BLaER1 (cell line): Measurements from ENCODE around the gene RNF224.
A peak's percentile ranks its signal among the peaks of the same experiment; 100 is the strongest.

Experiments
- H3K27ac ChIP-seq: shearing (Covaris generic); formaldehyde crosslinking; 2 replicates; pipeline ENCODE4 v1.8.1; 2022
- H3K27me3 ChIP-seq: shearing (Covaris generic); formaldehyde crosslinking; 2 replicates; pipeline ENCODE4 v1.8.1; 2022
- H3K36me3 ChIP-seq: shearing (Covaris generic); formaldehyde crosslinking; 2 replicates; pipeline ENCODE4 v1.8.1; 2022
- H3K4me1 ChIP-seq: shearing (Covaris generic); formaldehyde crosslinking; 2 replicates; pipeline ENCODE4 v1.8.1; 2022
- H3K4me2 ChIP-seq: shearing (Covaris generic); formaldehyde crosslinking; 2 replicates; pipeline ENCODE4 v1.8.1; 2022
- H3K4me3 ChIP-seq: shearing (Covaris generic); formaldehyde crosslinking; 2 replicates; pipeline ENCODE4 v1.8.1; 2022
- H3K9ac ChIP-seq: shearing (Covaris generic); formaldehyde crosslinking; 2 replicates; pipeline ENCODE4 v1.8.1; 2022
- H3K9me3 ChIP-seq: shearing (Covaris generic); formaldehyde crosslinking; 2 replicates; pipeline ENCODE4 v1.8.1; 2022
- H4K20me1 ChIP-seq: shearing (Covaris generic); formaldehyde crosslinking; 2 replicates; pipeline ENCODE4 v1.8.1; 2022
- Cebpa-rat ChIP-seq: shearing (Covaris generic); IDR thresholded peaks from 2 replicates; pipeline ENCODE4 v1.8.1; 2022

Gene RNF224

GRCh38 chr9:137277329-137278041 lies 50.2 kb downstream of the RNF224 start, which contains the start of gene TOR4A:
TSS of gene TOR4A (plus strand) at chr9:137277726. CDS start at chr9:137278690, 964 bp downstream.
- H3K27ac ChIP-seq = peak within 1 kb of the TSS; percentile 94
- no peaks in the 10 kb centered on the region for H3K9me3 ChIP-seq
- H3K4me2 ChIP-seq = peak within 1 kb of the TSS; percentile 92
- H3K4me3 ChIP-seq = peak within 1 kb of the TSS; percentile 62
- no peak for TF ChIP-seq Cebpa-rat
- peak within 1 kb of the TSS; percentile 78 for H3K9ac ChIP-seq
- no peaks in the 10 kb centered on the region for H3K27me3 ChIP-seq
- peaks cover 100% of the 10 kb centered on the region for H3K4me1 ChIP-seq
- peaks cover 26% of the 10 kb centered on the region for H3K36me3 ChIP-seq
- peaks cover 7% of the 10 kb centered on the region; the same call in 1 of the 2 replicates for H4K20me1 ChIP-seq

- TF ChIP-seq Cebpa-rat = no peak
- no peaks in the 10 kb centered on the region for H3K9me3 ChIP-seq
- no peaks in the 10 kb centered on the region for H3K27me3 ChIP-seq
- peak overlapping the region; percentile 62 for H3K4me3 ChIP-seq
- peak overlapping the region; percentile 92 for H3K4me2 ChIP-seq
- peaks cover 19% of the 10 kb centered on the region for H3K36me3 ChIP-seq
- peaks cover 5% of the 10 kb centered on the region; the same call in 1 of the 2 replicates for H4K20me1 ChIP-seq
- H3K4me1 ChIP-seq = peaks cover 100% of the 10 kb centered on the region
- peak overlapping the region; percentile 78 for H3K9ac ChIP-seq
- H3K27ac ChIP-seq = peak overlapping the region; percentile 94
Observed at GRCh38 chr9:137278061-137278701, 50.9 kb downstream of the RNF224 start.
